ENCODE measurements around the gene UBR4. TPM values are rescaled to one million over a fixed set of nuclear protein-coding genes. Genes with fewer than 3 reads are reported as not detected.

The UBR4 gene
- total and polyA plus RNA-seq, 2 of the 8 experiments (the other 6 are each of a cell fraction or from before 2014, with no cell fraction given), result 139 to 152 TPM

DNA sequence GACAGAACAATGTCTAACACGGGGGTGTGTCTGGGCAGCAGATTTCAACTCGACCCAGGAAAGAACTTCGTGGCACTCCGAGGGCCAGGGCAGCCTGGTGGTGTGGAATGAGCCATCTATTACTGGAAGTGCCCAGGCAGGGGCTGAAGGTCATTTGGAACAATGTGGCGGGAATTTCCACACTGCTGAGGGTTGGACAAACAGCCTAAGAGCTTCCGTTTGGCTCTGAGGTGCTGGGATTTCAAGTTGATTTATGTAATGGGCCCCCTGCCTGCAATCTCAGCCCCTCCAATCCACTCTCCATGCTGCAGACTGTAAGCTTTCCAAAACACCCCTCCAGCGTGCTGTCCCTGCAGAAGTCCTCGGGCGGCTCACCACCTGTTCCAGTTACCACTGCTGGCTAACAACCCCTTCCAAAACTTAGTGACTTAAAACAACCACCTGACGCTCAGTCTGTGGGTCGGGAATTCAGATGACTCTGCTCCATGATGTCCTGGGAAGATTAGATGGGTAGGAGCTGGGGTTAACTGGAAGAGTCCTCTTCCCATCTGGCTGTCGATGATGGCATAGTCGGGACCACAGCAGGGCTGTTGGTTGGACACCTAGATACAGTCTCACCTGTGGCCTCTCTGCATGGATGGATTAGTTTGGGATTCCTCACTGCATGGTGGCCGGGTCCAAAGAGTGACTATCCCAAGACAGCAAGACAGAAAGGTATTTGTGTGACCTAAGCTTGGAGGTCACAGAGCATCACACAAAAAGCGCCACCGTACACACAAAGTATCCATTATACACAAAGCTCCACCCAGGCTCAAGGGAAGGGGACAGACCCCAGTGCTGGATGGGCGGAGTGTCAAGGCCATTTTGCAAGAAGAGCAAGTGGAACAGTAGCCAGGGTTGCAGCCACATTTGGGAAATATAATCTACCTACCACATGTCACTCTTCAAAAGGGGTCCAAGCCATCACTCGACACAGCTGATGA is 163.9 kb downstream of the UBR4 start:
- Histone ChIP-seq H3K27ac (ENCODE audit: low read depth, low read length) (no peak overlapping the region), H3K4me1 (replicated peaks in 1 of 4; ENCODE audit: control insufficient read depth in 3 of 4, insufficient read depth in 4 of 4, low read length in 3 of 4) (peaks cover 0 to 3% (median 1%) of the 10 kb centered on the region in 4 experiments; a peak in 3 of 7 replicates), H3K9ac (replicated peaks in 1 of 4; ENCODE audit: extremely low read depth in 1 of 4, low read depth in 3 of 4, low read length in 3 of 4) (no peak overlapping the region), H3K4ac (replicated peaks; ENCODE audit: insufficient read length, low read depth, low read length) (no peak overlapping the region), H4K8ac (ENCODE audit: extremely low read depth, insufficient read depth, low read length) (no peak overlapping the region; the same call in 1 of the 2 replicates), H3K23me2 (ENCODE audit: low read depth, low read length) (no peaks in the 10 kb centered on the region), H2AK5ac (ENCODE audit: low read depth, low read length) (no peak overlapping the region), H2BK12ac (ENCODE audit: low read depth, low read length) (no peak overlapping the region), H3K36me3 (ENCODE audit: control insufficient read depth in 2 of 4, insufficient read depth in 4 of 4, low read length in 3 of 4) (no peaks in the 10 kb centered on the region), H4K20me1 (replicated peaks in 1 of 2; ENCODE audit: control insufficient read depth in 1 of 2, insufficient read depth in 2 of 2, low read length in 2 of 2) (no peaks in the 10 kb centered on the region), H3K14ac (ENCODE audit: insufficient read length) (no peak overlapping the region), H2AFZ (ENCODE audit: low read length) (no peak overlapping the region), H3K23ac (ENCODE audit: insufficient read length) (no peak overlapping the region), H4K91ac (replicated peaks; ENCODE audit: insufficient read length, low read length) (no peak overlapping the region), H3K79me1 (ENCODE audit: low read depth, low read length) (peaks cover 2% of the 10 kb centered on the region; the same call in 1 of the 2 replicates), H2BK5ac (ENCODE audit: low read depth, low read length) (no peak overlapping the region), H3K56ac (replicated peaks; ENCODE audit: insufficient read length, low read depth, low read length) (no peak overlapping the region), H3K4me2 (ENCODE audit: insufficient read depth in 1 of 2, low read depth in 2 of 2, low read length in 2 of 2) (no peak overlapping the region), H3K4me3 (ENCODE audit: extremely low read depth in 1 of 4, insufficient read depth in 2 of 4, low read depth in 3 of 4, low read length in 4 of 4) (no peak overlapping the region), H2BK20ac (ENCODE audit: low read length) (no peak overlapping the region), H2BK120ac (replicated peaks; ENCODE audit: low read depth, low read length) (no peak overlapping the region), H3K9me3 (ENCODE audit: insufficient read depth in 2 of 2, low read depth in 1 of 2, low read length in 1 of 2) (no peaks in the 10 kb centered on the region), H2BK15ac (ENCODE audit: low read length) (no peak overlapping the region), H3K18ac (ENCODE audit: extremely low read depth, low read length) (no peak overlapping the region), H3K27me3 (replicated peaks in 1 of 4; ENCODE audit: control insufficient read depth in 3 of 4, extremely low read depth in 1 of 4, insufficient read depth in 3 of 4, low read length in 3 of 4) (no peaks in the 10 kb centered on the region), H4K5ac (ENCODE audit: insufficient read length, low read depth, low read length) (no peak overlapping the region), H3K79me2 (ENCODE audit: control insufficient read depth in 1 of 2, insufficient read depth in 2 of 2, low read length in 2 of 2) (no peaks in the 10 kb centered on the region)
- ChIA-PET POLR2A (ENCODE audit: partially characterized antibody) (interaction anchor here (1.4 kb wide), 1 partner anchor 90 kb away, joined by 5 read pairs; the partner anchor contains the start of gene IFFO2), CTCF (ENCODE audit: partially characterized antibody) (interaction anchor here (0.8 to 3.7 kb wide), 9 partner anchors 9 to 171 kb away, joined by 3 to 21 read pairs (median 3); no protein-coding TSS in a partner anchor)
- DNase-seq (ENCODE audit: low read depth in 1 of 2, low spot score in 2 of 2) (no peak), FAIRE-seq (no peak)
- WGBS, 2 experiments (ENCODE audit: extremely low coverage in 1 of 2, insufficient coverage in 1 of 2, insufficient read length in 1 of 2, insufficient replicate concordance in 2 of 2, low coverage in 1 of 2, low lambda C conversion rate in 2 of 2, missing lambda C conversion rate in 1 of 2), result 87% methylated on average over 16 of the region's 18 CpGs; no CpG with 5 or more reads in 1 of the 2 experiments
- TF ChIP-seq NANOG (IDR thresholded peaks at IDR 0.05; ENCODE audit: insufficient read depth, low read depth, low read length, poor library complexity, severe bottlenecking) (no peak), TAF1 (IDR thresholded peaks at IDR 0.05; ENCODE audit: low read depth, low read length) (no peak), EP300 (IDR thresholded peaks at IDR 0.05; ENCODE audit: borderline replicate concordance in 1 of 2, low read depth in 2 of 2, low read length in 2 of 2) (no peak), KDM1A (IDR thresholded peaks at IDR 0.05; ENCODE audit: borderline replicate concordance, low read length) (no peak), GTF2F1 (IDR thresholded peaks at IDR 0.05; ENCODE audit: borderline replicate concordance, low read depth, low read length) (no peak)
- TF ChIP-seq, protein P1, sequence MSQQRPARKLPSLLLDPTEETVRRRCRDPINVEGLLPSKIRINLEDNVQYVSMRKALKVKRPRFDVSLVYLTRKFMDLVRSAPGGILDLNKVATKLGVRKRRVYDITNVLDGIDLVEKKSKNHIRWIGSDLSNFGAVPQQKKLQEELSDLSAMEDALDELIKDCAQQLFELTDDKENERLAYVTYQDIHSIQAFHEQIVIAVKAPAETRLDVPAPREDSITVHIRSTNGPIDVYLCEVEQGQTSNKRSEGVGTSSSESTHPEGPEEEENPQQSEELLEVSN (IDR thresholded peaks at IDR 0.05), result no peak
- TF ChIP-seq, protein P2, sequence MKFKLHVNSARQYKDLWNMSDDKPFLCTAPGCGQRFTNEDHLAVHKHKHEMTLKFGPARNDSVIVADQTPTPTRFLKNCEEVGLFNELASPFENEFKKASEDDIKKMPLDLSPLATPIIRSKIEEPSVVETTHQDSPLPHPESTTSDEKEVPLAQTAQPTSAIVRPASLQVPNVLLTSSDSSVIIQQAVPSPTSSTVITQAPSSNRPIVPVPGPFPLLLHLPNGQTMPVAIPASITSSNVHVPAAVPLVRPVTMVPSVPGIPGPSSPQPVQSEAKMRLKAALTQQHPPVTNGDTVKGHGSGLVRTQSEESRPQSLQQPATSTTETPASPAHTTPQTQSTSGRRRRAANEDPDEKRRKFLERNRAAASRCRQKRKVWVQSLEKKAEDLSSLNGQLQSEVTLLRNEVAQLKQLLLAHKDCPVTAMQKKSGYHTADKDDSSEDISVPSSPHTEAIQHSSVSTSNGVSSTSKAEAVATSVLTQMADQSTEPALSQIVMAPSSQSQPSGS (IDR thresholded peaks at IDR 0.05; ENCODE audit: low read length), result no peak
